Hepatocyte (in vitro differentiated cells): Measurements from ENCODE around the gene MICAL2. TPM values are rescaled to one million over a fixed set of nuclear protein-coding genes. Genes with fewer than 3 reads are reported as not detected.
A peak's percentile ranks its signal among the peaks of the same experiment; 100 is the strongest.

Experiments used
- DNase-seq: peaks from one replicate; pipeline ENCODE4 v3.0.0-alpha.2; 2016; ENCODE audit warnings: low spot score
- H2AFZ ChIP-seq: fragments of 200-600 bp; sonication (generic); 2 replicates; pipeline ENCODE4 v1.6.0; 2016; ENCODE audit warnings: antibody characterized with exemption, mild to moderate bottlenecking
- H3K27ac ChIP-seq: fragments of 200-600 bp; sonication (generic); 2 replicates; pipeline ENCODE4 v1.5.1; 2016; ENCODE audit warnings: mild to moderate bottlenecking
- H3K27me3 ChIP-seq: fragments of 200-600 bp; sonication (generic); 2 replicates; pipeline ENCODE4 v1.6.1; 2016
- H3K36me3 ChIP-seq: fragments of 200-600 bp; sonication (generic); replicated peaks from 2 replicates; pipeline ENCODE4 v1.5.1; 2016; ENCODE audit warnings: low read depth; ENCODE audit not compliant: insufficient read depth
- H3K4me1 ChIP-seq: fragments of 200-600 bp; sonication (generic); 2 replicates; pipeline ENCODE4 v1.5.1; 2016; ENCODE audit warnings: mild to moderate bottlenecking, moderate library complexity; ENCODE audit not compliant: insufficient read depth
- H3K4me2 ChIP-seq: fragments of 200-600 bp; sonication (generic); 2 replicates; pipeline ENCODE4 v1.6.0; 2016
- H3K4me3 ChIP-seq: fragments of 200-600 bp; sonication (generic); 2 replicates; pipeline ENCODE4 v1.5.1; 2016; ENCODE audit warnings: mild to moderate bottlenecking
- H3K79me2 ChIP-seq: fragments of 200-600 bp; sonication (generic); 2 replicates; pipeline ENCODE4 v1.6.0; 2017; ENCODE audit warnings: mild to moderate bottlenecking
- H3K9me2 ChIP-seq: fragments of 200-600 bp; sonication (generic); replicated peaks from 2 replicates; pipeline ENCODE4 v1.6.0; 2017; ENCODE audit warnings: mild to moderate bottlenecking; ENCODE audit not compliant: insufficient read depth
- H3K9me3 ChIP-seq: fragments of 200-600 bp; sonication (generic); 2 replicates; pipeline ENCODE4 v1.5.1; 2016; ENCODE audit warnings: low read depth, mild to moderate bottlenecking
- H4K20me1 ChIP-seq: fragments of 200-600 bp; sonication (generic); 2 replicates; pipeline ENCODE4 v1.6.0; 2016; ENCODE audit warnings: mild to moderate bottlenecking; ENCODE audit not compliant: insufficient read depth, poor library complexity, severe bottlenecking
- EZH2 ChIP-seq: fragments of 200-600 bp; sonication (generic); IDR thresholded peaks from 2 replicates; pipeline ENCODE4 v1.6.1; 2016; ENCODE audit warnings: antibody characterized with exemption, mild to moderate bottlenecking, borderline replicate concordance
- EZH2phosphoT487 ChIP-seq: fragments of 200-600 bp; sonication (generic); IDR thresholded peaks from one replicate; pipeline ENCODE4 v1.6.1; 2018; ENCODE audit warnings: antibody characterized with exemption, mild to moderate bottlenecking, low read depth, moderate library complexity; ENCODE audit not compliant: unreplicated experiment, severe bottlenecking
- WGBS: methylation state at CpG from one replicate; pipeline ENCODE4 v1.1.6; 2016; ENCODE audit warnings: low lambda C conversion rate; ENCODE audit errors: missing lambda C conversion rate; 5-methylcytosine and 5-hydroxymethylcytosine counted together
- polyA plus RNA-seq: library from polyadenylated mRNA; unstranded; fragments of >200 nt; fragmentation: Nextera tagmentation; extraction: Ambion mirVana; gene quantifications from 2 replicates; pipeline ENCODE4 v1.2.1, GENCODE V29; 2016
- total RNA-seq: library from RNA; depleted of rRNA; stranded (reverse); fragments of >200 nt; gene quantifications from 2 replicates; pipeline ENCODE4 v1.2.3, GENCODE V29; 2014
- TF ChIP-seq, protein P1 (sequence below): fragments of 200-600 bp; sonication (generic); IDR thresholded peaks from 2 replicates; pipeline ENCODE4 v1.5.1; 2016; ENCODE audit warnings: antibody characterized with exemption, mild to moderate bottlenecking; ENCODE audit not compliant: poor library complexity

The MICAL2 gene
- total and polyA plus RNA-seq, 2 experiments from 2014 or later: 36.8 to 56.0 TPM

DNA sequence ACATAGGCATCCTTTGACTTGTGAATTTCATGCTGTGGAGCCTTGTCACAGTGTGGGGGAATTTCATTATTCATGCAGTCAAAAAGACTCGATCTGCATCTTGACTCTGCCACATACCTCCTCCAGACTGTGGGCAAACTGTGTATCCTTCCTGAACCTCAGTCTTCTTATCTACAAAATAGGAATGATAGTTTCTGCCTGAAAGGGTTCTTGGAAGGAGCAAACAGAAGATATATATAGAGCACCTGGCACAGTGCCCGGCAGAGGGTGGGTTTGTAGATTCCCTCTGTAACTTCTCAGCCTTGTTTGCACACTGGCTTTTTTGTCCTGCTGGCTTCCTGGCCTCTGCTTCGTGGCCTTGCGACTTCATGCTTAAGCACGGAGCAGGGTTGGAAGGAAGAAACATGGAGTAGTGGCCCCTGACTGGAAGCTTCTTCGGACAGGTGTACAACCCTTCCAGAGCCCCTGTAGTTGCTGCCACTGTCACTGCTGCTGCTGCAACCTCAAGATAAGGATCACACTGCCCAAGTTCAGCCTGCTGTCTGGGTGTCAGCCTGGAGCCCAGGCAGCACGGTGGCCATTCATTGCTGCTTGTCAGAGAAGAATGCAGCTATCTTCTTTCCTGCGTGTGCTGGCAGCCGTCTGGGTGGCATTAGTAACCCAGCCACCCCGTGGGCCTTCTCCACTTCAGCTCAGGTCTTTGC is 106.4 kb downstream of the MICAL2 start:
- DNase-seq: no peak
- 52% methylated on average over 10 of the region's 10 CpGs for WGBS

DNA sequence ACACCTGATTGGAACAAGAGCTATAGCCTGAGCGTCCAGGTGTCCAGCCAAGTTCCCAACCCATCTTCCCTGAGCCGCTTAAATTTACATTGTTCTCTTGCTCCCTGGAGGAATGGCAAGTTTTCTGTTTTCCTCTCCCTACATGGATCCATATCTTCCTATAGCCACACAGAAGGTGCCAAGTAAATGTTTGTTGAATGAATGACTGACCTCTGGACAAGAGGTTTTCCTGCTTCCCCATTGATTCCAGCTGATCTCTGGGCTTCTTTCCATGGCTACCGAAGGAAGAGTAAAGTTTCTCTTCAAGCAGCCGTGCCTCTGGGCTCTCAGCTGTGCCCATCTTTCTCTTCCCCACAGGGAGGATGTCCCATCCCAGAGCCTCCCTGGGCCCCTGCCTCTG is 107.5 kb downstream of the MICAL2 start:
- H3K9me2 ChIP-seq: no peaks in the 10 kb centered on the region
- no peaks in the 10 kb centered on the region for H3K36me3 ChIP-seq
- H3K79me2 ChIP-seq: no peaks in the 10 kb centered on the region
- H3K27ac ChIP-seq: no peak overlapping the region
- no peaks in the 10 kb centered on the region for H4K20me1 ChIP-seq
- 98% methylated on average over 4 of the region's 4 CpGs for WGBS
- H3K27me3 ChIP-seq: no peaks in the 10 kb centered on the region
- no peak overlapping the region for H3K4me3 ChIP-seq
- no peak overlapping the region for H3K4me2 ChIP-seq
- no peak overlapping the region for H2AFZ ChIP-seq
- TF ChIP-seq EZH2: no peak
- TF ChIP-seq, protein P1, sequence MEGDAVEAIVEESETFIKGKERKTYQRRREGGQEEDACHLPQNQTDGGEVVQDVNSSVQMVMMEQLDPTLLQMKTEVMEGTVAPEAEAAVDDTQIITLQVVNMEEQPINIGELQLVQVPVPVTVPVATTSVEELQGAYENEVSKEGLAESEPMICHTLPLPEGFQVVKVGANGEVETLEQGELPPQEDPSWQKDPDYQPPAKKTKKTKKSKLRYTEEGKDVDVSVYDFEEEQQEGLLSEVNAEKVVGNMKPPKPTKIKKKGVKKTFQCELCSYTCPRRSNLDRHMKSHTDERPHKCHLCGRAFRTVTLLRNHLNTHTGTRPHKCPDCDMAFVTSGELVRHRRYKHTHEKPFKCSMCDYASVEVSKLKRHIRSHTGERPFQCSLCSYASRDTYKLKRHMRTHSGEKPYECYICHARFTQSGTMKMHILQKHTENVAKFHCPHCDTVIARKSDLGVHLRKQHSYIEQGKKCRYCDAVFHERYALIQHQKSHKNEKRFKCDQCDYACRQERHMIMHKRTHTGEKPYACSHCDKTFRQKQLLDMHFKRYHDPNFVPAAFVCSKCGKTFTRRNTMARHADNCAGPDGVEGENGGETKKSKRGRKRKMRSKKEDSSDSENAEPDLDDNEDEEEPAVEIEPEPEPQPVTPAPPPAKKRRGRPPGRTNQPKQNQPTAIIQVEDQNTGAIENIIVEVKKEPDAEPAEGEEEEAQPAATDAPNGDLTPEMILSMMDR: no peak
- H3K9me3 ChIP-seq: no peaks in the 10 kb centered on the region
- peaks cover 35% of the 10 kb centered on the region for H3K4me1 ChIP-seq
- no peak for DNase-seq

More for the DNA sequence above, 106.4 kb downstream of the MICAL2 start:
- no peaks in the 10 kb centered on the region for H4K20me1 ChIP-seq
- no peaks in the 10 kb centered on the region for H3K9me2 ChIP-seq
- no peaks in the 10 kb centered on the region for H3K36me3 ChIP-seq
- TF ChIP-seq EZH2phosphoT487 (no peak), EZH2 (no peak)
- TF ChIP-seq, protein P1: no peak
- no peak overlapping the region for H2AFZ ChIP-seq
- H3K27me3 ChIP-seq: no peaks in the 10 kb centered on the region
- peaks cover 35% of the 10 kb centered on the region for H3K4me1 ChIP-seq
- no peaks in the 10 kb centered on the region for H3K79me2 ChIP-seq
- H3K4me2 ChIP-seq: no peak overlapping the region
- H3K4me3 ChIP-seq: no peak overlapping the region
- no peaks in the 10 kb centered on the region for H3K9me3 ChIP-seq
- no peak overlapping the region for H3K27ac ChIP-seq

DNA sequence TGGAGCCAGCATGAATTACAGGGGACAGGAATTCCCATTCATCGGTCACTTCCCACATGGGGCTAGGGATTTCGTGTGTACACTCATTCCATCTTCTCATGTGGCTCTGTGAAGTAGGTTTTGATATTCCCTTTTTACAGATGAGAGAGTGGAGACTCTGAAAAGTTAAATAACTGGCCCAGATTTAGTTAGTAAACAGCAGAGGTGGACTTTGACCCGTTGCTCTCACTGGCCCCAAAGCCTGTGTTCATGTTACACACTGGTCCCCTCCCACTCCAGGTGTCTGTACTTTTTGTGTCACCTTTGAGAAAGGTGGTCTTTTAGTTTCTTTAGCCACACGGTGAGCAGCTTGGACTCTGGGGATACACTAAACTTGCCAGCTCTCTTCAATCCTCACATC is 108.5 kb downstream of the MICAL2 start:
- Histone ChIP-seq H3K4me3 (no peak overlapping the region), H3K4me2 (peak overlapping the region; percentile 40), H3K4me1 (peaks cover 41% of the 10 kb centered on the region), H3K27me3 (no peaks in the 10 kb centered on the region), H3K27ac (peak overlapping the region; percentile 76), H3K79me2 (no peaks in the 10 kb centered on the region), H3K9me2 (no peaks in the 10 kb centered on the region), H2AFZ (no peak overlapping the region), H3K9me3 (no peaks in the 10 kb centered on the region), H3K36me3 (no peaks in the 10 kb centered on the region), H4K20me1 (no peaks in the 10 kb centered on the region)
- TF ChIP-seq, protein P1: no peak
- TF ChIP-seq EZH2: no peak
- no peak for TF ChIP-seq EZH2phosphoT487
- DNase-seq: peak; percentile 68
- 52% methylated on average over 4 of the region's 4 CpGs for WGBS

DNA sequence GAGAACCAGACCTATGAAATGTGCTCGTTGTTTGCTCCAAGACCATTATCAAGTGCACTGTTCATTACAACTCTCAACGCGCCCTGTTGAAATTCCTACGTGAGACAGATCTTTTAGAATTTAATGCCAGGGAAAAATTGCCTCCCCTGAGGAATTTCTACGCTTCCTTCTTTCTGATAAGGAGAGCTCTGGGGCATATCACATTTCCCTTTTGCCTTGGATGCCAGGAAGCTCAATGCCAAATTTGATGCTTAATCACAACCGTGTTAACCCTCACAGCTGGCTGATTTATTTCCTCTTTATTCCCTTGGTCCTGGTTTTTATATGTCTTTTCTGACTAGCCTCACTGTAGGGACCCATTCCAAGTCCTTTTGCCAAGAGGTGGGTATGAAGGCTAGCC is 109.4 kb downstream of the MICAL2 start:
- no peaks in the 10 kb centered on the region for H3K36me3 ChIP-seq
- H4K20me1 ChIP-seq: no peaks in the 10 kb centered on the region
- no peaks in the 10 kb centered on the region for H3K9me2 ChIP-seq
- H3K4me1 ChIP-seq: peaks cover 44% of the 10 kb centered on the region
- no peak for DNase-seq
- H2AFZ ChIP-seq: no peak overlapping the region
- H3K9me3 ChIP-seq: no peaks in the 10 kb centered on the region
- no peak overlapping the region for H3K4me3 ChIP-seq
- TF ChIP-seq EZH2 (no peak), EZH2phosphoT487 (no peak)
- TF ChIP-seq, protein P1: no peak
- no peak overlapping the region for H3K4me2 ChIP-seq
- no peak overlapping the region for H3K27ac ChIP-seq
- no peaks in the 10 kb centered on the region for H3K79me2 ChIP-seq
- H3K27me3 ChIP-seq: no peaks in the 10 kb centered on the region
- WGBS: 46% methylated on average over 6 of the region's 6 CpGs
